NCI-H1694 (cell line): Measurements from ENCODE around the gene DLGAP4.

Source experiments
- DNase-seq: peaks from one replicate; lab custom pipeline; 2025; lab: John Stamatoyannopoulos, UW

The DLGAP4 gene

GRCh38 chr20:36305602-36306551, at the start of gene DLGAP4:
Gene DLGAP4, plus strand, starts transcription at chr20:36306339. Its CDS starts 125,379 bp downstream, at chr20:36431718.
- DNase-seq, result no peak

- DNase-seq, result no peak
Measured at GRCh38 chr20:36259177-36260061, 46.7 kb upstream of the DLGAP4 start.

- DNase-seq, result no peak
Measured at GRCh38 chr20:36260316-36260715, 45.8 kb upstream of the DLGAP4 start.

GRCh38 chr20:36261389-36262105, 44.6 kb upstream of the DLGAP4 start:
- DNase-seq, result no peak

- no peak for DNase-seq
Measured at GRCh38 chr20:36262440-36262839, 43.7 kb upstream of the DLGAP4 start.

GRCh38 chr20:36264426-36265246, 41.5 kb upstream of the DLGAP4 start:
- DNase-seq, result no peak

DNA sequence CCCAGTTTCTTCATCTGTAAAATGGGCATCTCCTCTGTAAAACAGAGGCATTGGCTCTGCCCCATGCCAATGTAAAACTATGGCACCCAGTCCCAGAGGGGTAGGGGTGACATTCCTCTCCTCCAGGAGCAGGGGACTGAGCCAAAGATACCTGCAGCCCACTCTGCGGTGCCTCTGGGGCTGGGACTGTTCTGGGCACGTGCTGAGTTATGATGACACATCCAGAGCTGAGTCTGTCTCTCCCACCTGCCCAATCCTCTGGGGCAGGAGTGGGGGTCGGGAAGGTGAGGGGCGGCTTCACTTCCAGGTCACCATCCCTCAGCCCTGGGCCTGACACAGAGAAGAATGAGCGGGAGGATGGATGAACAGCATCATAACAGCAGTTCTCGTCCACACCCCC, 40.0 kb upstream of the DLGAP4 start:
- DNase-seq, result no peak

- no peak for DNase-seq
Measured at GRCh38 chr20:36267605-36268381, 38.3 kb upstream of the DLGAP4 start.

GRCh38 chr20:36268440-36269342, 37.4 kb upstream of the DLGAP4 start:
- no peak for DNase-seq

DNA sequence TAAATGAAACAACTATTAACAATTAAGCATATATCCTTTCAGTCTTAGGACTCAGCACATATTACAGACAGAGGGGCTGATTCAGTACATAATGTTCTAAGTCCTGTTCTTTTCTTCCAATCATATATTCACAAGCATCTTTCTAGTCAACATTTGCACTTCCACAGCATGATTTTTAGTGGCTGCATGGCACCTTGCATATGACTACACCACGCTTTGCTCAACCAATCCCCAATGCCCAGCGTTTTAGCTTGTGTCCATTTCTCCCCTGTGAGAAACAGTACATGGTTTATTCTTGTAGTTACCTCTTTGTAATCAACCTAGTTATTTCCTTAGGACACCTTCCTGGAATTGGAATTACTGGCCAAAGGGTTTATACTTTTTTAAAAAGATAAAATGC, 36.6 kb upstream of the DLGAP4 start:
- no peak for DNase-seq

GRCh38 chr20:36270744-36271638, 35.1 kb upstream of the DLGAP4 start:
- no peak for DNase-seq

DNA sequence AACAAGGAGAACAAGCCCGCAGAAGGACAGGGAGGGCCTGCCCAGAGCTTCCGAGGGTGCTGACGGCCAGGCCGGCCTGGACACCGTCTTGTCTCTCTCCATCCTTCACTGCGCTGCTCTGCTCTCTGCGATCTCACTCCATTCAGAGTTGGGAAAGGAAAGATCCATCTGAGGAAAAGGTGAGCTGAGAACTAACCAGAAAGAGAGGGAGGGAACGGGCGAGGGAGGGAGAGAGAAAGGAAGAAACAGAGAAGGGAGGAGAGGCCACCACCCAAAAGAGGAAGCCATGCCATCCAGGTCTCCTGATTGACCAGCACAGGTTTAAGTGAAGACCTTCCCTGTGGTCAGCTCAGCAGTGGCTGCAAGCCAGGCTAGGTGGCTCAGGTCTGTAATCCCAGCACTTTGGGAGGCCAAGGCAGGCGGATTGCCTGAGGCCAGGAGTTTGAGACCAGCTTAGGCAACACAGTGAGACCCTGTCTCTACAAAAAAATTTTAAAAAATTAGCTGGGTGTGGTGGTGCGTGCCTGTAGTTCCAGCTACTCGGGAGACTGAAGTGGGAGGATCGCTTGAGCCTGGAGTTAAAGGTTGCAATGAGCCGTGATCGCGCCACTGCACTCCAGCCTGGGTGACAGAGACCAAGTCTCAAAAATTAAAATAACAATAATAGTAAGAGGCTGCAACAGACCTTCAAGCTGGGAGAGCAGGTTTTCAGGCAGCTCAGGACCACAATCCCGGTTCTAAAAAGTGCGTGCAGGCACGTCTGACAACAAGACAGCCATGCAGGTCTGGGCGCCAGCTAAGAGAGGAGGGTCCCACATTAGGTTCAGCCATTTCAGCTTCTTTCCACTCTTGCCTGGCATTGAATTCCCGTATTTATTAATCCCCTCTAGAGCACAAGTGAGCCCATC, 34.2 kb upstream of the DLGAP4 start:
- no peak for DNase-seq

DNA sequence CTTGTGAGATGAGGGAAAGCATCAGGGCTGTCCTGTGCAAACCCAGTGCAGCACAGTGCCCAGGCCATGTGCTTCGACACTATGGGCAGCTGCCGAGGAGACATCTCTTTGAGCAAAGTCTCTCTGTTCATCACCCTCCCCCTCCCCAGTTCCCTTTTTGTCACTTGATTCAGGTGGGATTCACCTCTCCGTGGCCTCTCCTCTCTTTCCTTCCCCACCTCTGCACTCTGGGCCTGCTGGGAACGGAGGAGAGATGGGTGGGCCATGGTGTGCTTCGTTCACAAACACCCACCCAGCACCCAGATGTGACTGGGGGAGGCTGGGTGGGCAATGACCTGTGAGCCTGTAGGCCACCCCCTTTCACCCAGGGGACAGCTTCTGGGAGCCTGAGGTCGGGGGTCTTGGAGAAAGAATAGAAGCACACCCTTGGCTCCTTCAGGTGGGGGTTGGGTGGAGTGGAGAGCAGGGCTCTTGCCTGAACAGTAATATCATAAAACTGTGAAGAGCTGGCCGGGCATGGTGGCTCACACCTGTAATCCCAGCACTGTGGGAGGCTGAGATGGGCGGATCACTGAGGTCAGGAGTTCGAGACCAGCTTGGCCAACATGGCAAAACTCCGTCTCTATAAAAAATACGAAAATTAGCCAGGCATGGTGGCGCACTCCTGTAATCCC, 33.5 kb upstream of the DLGAP4 start:
- no peak for DNase-seq

- DNase-seq, result no peak
Measured at GRCh38 chr20:36273414-36274180, 32.5 kb upstream of the DLGAP4 start.

- no peak for DNase-seq
Measured at GRCh38 chr20:36274181-36274841, 31.8 kb upstream of the DLGAP4 start.
